H9 (cell line): ENCODE results near the gene MORC2. TPM values are rescaled to one million over a fixed set of nuclear protein-coding genes. Genes with fewer than 3 reads are reported as not detected.

Experiments
- DNase-seq: peaks from one replicate; pipeline ENCODE4 v3.0.0-alpha.2; 2017
- H2AFZ ChIP-seq: one replicate; pipeline ENCODE4 v1.6.1; 2013; ENCODE audit warnings: mild to moderate bottlenecking, low read length, control low read depth, moderate library complexity
- H2AK5ac ChIP-seq: 2 replicates; pipeline ENCODE4 v1.6.1; 2013; ENCODE audit warnings: low read length, control low read depth, mixed read lengths; ENCODE audit not compliant: insufficient read length
- H2BK120ac ChIP-seq: one replicate; pipeline ENCODE4 v1.6.1; 2013; ENCODE audit warnings: low read depth, mild to moderate bottlenecking, low read length, control low read depth, inconsistent platforms; ENCODE audit not compliant: poor library complexity, severe bottlenecking
- H2BK12ac ChIP-seq: 2 replicates; pipeline ENCODE4 v1.6.1; 2013; ENCODE audit warnings: low read length, control low read depth, mixed read lengths, low read depth; ENCODE audit not compliant: insufficient read length
- H2BK15ac ChIP-seq: 2 replicates; pipeline ENCODE4 v1.6.1; 2013; ENCODE audit warnings: low read depth, low read length, control low read depth
- H2BK20ac ChIP-seq: one replicate; pipeline ENCODE4 v1.6.1; 2013; ENCODE audit warnings: low read depth, mild to moderate bottlenecking, low read length, control low read depth, inconsistent platforms; ENCODE audit not compliant: poor library complexity, severe bottlenecking
- H2BK5ac ChIP-seq: 2 replicates; pipeline ENCODE4 v1.6.1; 2013; ENCODE audit warnings: low read length, control low read depth, mixed read lengths; ENCODE audit not compliant: insufficient read length
- H3K14ac ChIP-seq: 2 replicates; pipeline ENCODE4 v1.6.1; 2013; ENCODE audit warnings: low read length, control low read depth; ENCODE audit not compliant: insufficient read depth
- H3K18ac ChIP-seq: 2 replicates; pipeline ENCODE4 v1.6.1; 2013; ENCODE audit warnings: low read depth, mild to moderate bottlenecking, mixed read lengths, low read length, control low read depth; ENCODE audit not compliant: insufficient read length
- H3K23ac ChIP-seq: 2 replicates; pipeline ENCODE4 v1.6.1; 2013; ENCODE audit warnings: low read length, control low read depth, mixed read lengths, low read depth; ENCODE audit not compliant: insufficient read length
- H3K23me2 ChIP-seq: 2 replicates; pipeline ENCODE4 v1.6.1; 2013; ENCODE audit warnings: low read depth, mild to moderate bottlenecking, mixed read lengths, low read length, control low read depth; ENCODE audit not compliant: insufficient read length, poor library complexity, severe bottlenecking
- H3K27ac ChIP-seq: 2 replicates; pipeline ENCODE4 v1.5.1; 2013; ENCODE audit warnings: low read length, control low read depth, mixed read lengths, low read depth; ENCODE audit not compliant: insufficient read length
- H3K27me3 ChIP-seq: 2 replicates; pipeline ENCODE4 v1.6.1; 2013; ENCODE audit warnings: low read length, control low read depth, inconsistent platforms; ENCODE audit not compliant: insufficient read depth
- H3K4ac ChIP-seq: 2 replicates; pipeline ENCODE4 v1.6.1; 2013; ENCODE audit warnings: low read depth, mild to moderate bottlenecking, control low read depth, inconsistent platforms, low read length, moderate library complexity
- H3K4me1 ChIP-seq: 2 replicates; pipeline ENCODE4 v1.6.1; 2013; ENCODE audit warnings: low read length, control low read depth, inconsistent platforms; ENCODE audit not compliant: insufficient read depth
- H3K4me2 ChIP-seq: 2 replicates; pipeline ENCODE4 v1.6.1; 2013; ENCODE audit warnings: low read length, control low read depth, mixed read lengths; ENCODE audit not compliant: insufficient read length, insufficient read depth
- H3K56ac ChIP-seq: 2 replicates; pipeline ENCODE4 v1.6.1; 2013; ENCODE audit warnings: low read depth, mild to moderate bottlenecking, mixed read lengths, low read length, control low read depth; ENCODE audit not compliant: insufficient read length
- H3K79me1 ChIP-seq: 2 replicates; pipeline ENCODE4 v1.6.1; 2013; ENCODE audit warnings: low read depth, mild to moderate bottlenecking, moderate library complexity, low read length, control low read depth, inconsistent platforms; ENCODE audit not compliant: insufficient read depth, poor library complexity, severe bottlenecking
- H3K79me2 ChIP-seq: 2 replicates; pipeline ENCODE4 v1.6.1; 2013; ENCODE audit warnings: low read length, control low read depth, inconsistent platforms; ENCODE audit not compliant: insufficient read depth
- H3K9ac ChIP-seq: 2 replicates; pipeline ENCODE4 v1.6.1; 2013; ENCODE audit warnings: low read length, control low read depth, mixed read lengths; ENCODE audit not compliant: insufficient read length; ENCODE audit errors: extremely low read depth
- H3K9me3 ChIP-seq: one replicate; pipeline ENCODE4 v1.6.1; 2013; ENCODE audit warnings: low read depth, low read length, inconsistent platforms; ENCODE audit not compliant: control insufficient read depth
- H3T11ph ChIP-seq: one replicate; pipeline ENCODE4 v1.6.1; 2013; ENCODE audit warnings: mild to moderate bottlenecking, low read length, control low read depth, inconsistent platforms
- H4K20me1 ChIP-seq: one replicate; pipeline ENCODE4 v1.6.1; 2013; ENCODE audit not compliant: control insufficient read depth, insufficient read length, insufficient read depth
- H4K5ac ChIP-seq: 2 replicates; pipeline ENCODE4 v1.6.1; 2013; ENCODE audit warnings: low read depth, mild to moderate bottlenecking, mixed read lengths, low read length, control low read depth; ENCODE audit not compliant: insufficient read length
- H4K8ac ChIP-seq: replicated peaks from 2 replicates; pipeline ENCODE4 v1.6.1; 2013; ENCODE audit warnings: low read length, control low read depth, mixed read lengths, low read depth; ENCODE audit not compliant: insufficient read length
- H4K91ac ChIP-seq: 2 replicates; pipeline ENCODE4 v1.6.1; 2013; ENCODE audit warnings: low read depth, mild to moderate bottlenecking, moderate library complexity, mixed read lengths, low read length, control low read depth; ENCODE audit not compliant: insufficient read length
- H3K27ac Mint-ChIP-seq, 3 experiments: 2 replicates in 2 of 3; 3 replicates in 1 of 3; pipeline ENCODE4 v1.8.0; 2020 to 2021; ENCODE audit warnings: mixed read lengths in 3 of 3, mild to moderate bottlenecking in 1 of 3, moderate library complexity in 1 of 3
- H3K27me3 Mint-ChIP-seq: 2 replicates; pipeline ENCODE4 v1.8.0; 2021; ENCODE audit warnings: low read depth, mild to moderate bottlenecking, moderate library complexity, mixed read lengths
- H3K36me3 Mint-ChIP-seq, 3 experiments: 2 replicates in 2 of 3; 3 replicates in 1 of 3; pipeline ENCODE4 v1.8.0; 2020 to 2021; ENCODE audit warnings: low read depth in 3 of 3, mixed read lengths in 3 of 3; ENCODE audit not compliant: insufficient read depth in 1 of 3
- H3K4me1 Mint-ChIP-seq, 2 experiments: 2 replicates each; pipeline ENCODE4 v1.8.0; 2020; ENCODE audit warnings: mixed read lengths in 2 of 2
- H3K4me3 Mint-ChIP-seq, 2 experiments: 2 replicates in 1 of 2; 3 replicates in 1 of 2; pipeline ENCODE4 v1.8.0; 2020 to 2021; ENCODE audit warnings: mild to moderate bottlenecking in 2 of 2, mixed read lengths in 2 of 2, moderate library complexity in 1 of 2
- H3K9me3 Mint-ChIP-seq, 2 experiments: 2 replicates in 1 of 2; 3 replicates in 1 of 2; pipeline ENCODE4 v1.8.0; 2020; ENCODE audit warnings: mild to moderate bottlenecking in 2 of 2, mixed read lengths in 2 of 2, moderate library complexity in 1 of 2
- WGBS: extraction: QIAGEN DNeasy Blood & Tissue Kit; methylation state at CpG from one replicate; pipeline ENCODE4 v1.1.7; 2013; ENCODE audit warnings: missing lambda C conversion rate, low lambda C conversion rate, mixed read lengths; ENCODE audit not compliant: insufficient read length; ENCODE audit errors: extremely low coverage; 5-methylcytosine and 5-hydroxymethylcytosine counted together
- total RNA-seq: library from RNA; stranded (reverse); gene quantifications from 2 replicates; pipeline ENCODE4 v1.2.1, GENCODE V29; 2021
- TF ChIP-seq, protein P1 (sequence below): fragments of 200-600 bp; sonication (generic); conservative IDR thresholded peaks from 3 replicates; pipeline ENCODE4 v1.8.0; 2021; ENCODE audit warnings: antibody characterized with exemption, mild to moderate bottlenecking

MORC2 gene
- total RNA-seq, 1 experiment from 2014 or later: 37.4 TPM

DNA sequence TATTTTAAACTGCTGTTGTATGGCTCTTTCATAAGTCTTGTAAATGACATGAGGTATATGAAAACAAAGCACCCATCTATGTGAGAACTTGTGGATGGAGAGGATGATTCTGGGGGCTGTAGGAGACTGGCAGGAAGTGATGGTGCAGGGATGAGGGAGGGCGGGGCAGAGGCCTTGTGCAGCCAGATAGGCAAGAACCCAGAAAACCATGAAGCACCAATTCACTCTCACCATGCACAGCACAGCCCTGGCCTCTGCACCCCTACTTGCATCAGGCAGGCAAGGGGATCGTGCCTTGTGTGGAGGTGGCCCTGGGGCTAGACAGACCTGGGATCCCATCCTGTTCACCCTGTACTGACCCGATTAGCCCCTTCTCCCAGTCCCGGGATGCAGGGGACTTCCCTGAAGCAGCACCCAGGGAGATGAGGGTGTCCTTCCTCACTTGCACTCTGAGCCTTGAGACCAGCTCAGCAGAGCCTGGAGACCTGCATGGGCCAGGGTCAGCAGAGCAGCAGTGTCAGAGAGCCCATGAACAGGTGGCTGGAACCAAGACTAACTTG lies 85.5 kb downstream of the MORC2 start:
- no peaks in the 10 kb centered on the region for H3K79me2 ChIP-seq
- H3K79me1 ChIP-seq: no peaks in the 10 kb centered on the region
- no CpG with 5 or more reads among the region's 4 CpGs for WGBS
- H4K20me1 ChIP-seq: no peaks in the 10 kb centered on the region
- Mint-ChIP-seq H3K4me3 (no peak overlapping the region; a peak in 1 of 5 replicates), H3K27me3 (no peaks in the 10 kb centered on the region), H3K27ac (no peak overlapping the region; a peak in 1 of 7 replicates), H3K9me3 (no peaks in the 10 kb centered on the region), H3K36me3 (no peaks in the 10 kb centered on the region; a peak in 1 of 7 replicates), H3K4me1 (peaks cover 22 to 31% of the 10 kb centered on the region in 2 experiments)
- H3K4me2 ChIP-seq: no peak overlapping the region
- no peak overlapping the region for H2AK5ac ChIP-seq
- H3K27me3 ChIP-seq: no peaks in the 10 kb centered on the region
- H2BK15ac ChIP-seq: no peak overlapping the region
- no peak overlapping the region for H2BK20ac ChIP-seq
- no peak for DNase-seq
- no peak overlapping the region for H3K9ac ChIP-seq
- no peak overlapping the region for H2BK12ac ChIP-seq
- H2BK5ac ChIP-seq: no peak overlapping the region
- peak overlapping the region; percentile 42 for H3K14ac ChIP-seq
- H3K56ac ChIP-seq: no peak overlapping the region
- no peak overlapping the region for H3K4ac ChIP-seq
- H2AFZ ChIP-seq: no peak overlapping the region
- no peak overlapping the region for H3K23ac ChIP-seq
- no peak overlapping the region for H4K5ac ChIP-seq
- H3K18ac ChIP-seq: no peak overlapping the region
- TF ChIP-seq, protein P1, sequence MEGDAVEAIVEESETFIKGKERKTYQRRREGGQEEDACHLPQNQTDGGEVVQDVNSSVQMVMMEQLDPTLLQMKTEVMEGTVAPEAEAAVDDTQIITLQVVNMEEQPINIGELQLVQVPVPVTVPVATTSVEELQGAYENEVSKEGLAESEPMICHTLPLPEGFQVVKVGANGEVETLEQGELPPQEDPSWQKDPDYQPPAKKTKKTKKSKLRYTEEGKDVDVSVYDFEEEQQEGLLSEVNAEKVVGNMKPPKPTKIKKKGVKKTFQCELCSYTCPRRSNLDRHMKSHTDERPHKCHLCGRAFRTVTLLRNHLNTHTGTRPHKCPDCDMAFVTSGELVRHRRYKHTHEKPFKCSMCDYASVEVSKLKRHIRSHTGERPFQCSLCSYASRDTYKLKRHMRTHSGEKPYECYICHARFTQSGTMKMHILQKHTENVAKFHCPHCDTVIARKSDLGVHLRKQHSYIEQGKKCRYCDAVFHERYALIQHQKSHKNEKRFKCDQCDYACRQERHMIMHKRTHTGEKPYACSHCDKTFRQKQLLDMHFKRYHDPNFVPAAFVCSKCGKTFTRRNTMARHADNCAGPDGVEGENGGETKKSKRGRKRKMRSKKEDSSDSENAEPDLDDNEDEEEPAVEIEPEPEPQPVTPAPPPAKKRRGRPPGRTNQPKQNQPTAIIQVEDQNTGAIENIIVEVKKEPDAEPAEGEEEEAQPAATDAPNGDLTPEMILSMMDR: no peak
- no peaks in the 10 kb centered on the region for H3K4me1 ChIP-seq
- H3K27ac ChIP-seq: no peak overlapping the region
- no peak overlapping the region for H3T11ph ChIP-seq
- no peaks in the 10 kb centered on the region for H3K23me2 ChIP-seq
- H2BK120ac ChIP-seq: no peak overlapping the region
- no peak overlapping the region for H4K8ac ChIP-seq
- no peak overlapping the region for H4K91ac ChIP-seq
- no peaks in the 10 kb centered on the region for H3K9me3 ChIP-seq
